ENCODE measurements around the gene KCNIP3. TPM values are rescaled to one million over a fixed set of nuclear protein-coding genes. Genes with fewer than 3 reads are reported as not detected.

KCNIP3 gene
- total RNA-seq, 4 donors from 2014 or later = 0.15 to 7.4 (median 2.3) TPM

DNA sequence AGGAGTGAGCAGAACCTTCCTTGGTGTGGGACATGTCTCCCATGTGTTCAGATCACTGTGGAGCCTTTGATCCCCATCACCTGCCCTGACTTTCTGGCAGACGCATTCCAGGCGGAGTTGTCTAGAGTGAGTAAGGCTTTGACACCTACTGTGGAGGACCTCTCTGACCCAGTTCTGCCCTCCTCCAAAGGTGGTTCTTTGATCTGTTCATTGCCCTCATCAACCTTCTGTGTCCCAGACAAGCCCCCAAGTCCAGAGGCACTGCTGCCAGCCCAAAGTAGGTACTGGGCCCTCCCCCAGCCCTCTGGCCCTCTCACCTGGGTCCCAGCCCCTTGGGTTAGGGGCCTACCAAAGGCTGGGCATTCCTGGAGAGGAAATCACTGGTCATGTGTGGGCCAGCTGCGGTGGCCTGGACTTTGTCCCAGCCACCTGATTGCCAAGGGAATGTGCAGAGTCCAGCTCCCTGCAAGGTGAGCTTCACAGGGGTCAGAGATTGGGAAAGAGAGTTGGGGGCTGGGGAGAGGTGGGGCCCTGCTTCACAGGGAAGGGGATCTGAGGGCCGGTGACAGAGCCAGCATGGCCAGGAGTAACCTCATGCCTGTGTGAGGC is 93.2 kb downstream of the KCNIP3 start:
- Histone ChIP-seq H3K27me3 (peaks cover 0 to 18% (median 0%) of the 10 kb centered on the region in 4 donors), H3K9me3 (no peaks in the 10 kb centered on the region), H3K4me3 (no peak overlapping the region), H3K27ac (no peak overlapping the region), H3K4me1 (peaks cover 0 to 23% (median 0%) of the 10 kb centered on the region in 3 donors), H3K36me3 (no peaks in the 10 kb centered on the region)
- TF ChIP-seq, protein P1, sequence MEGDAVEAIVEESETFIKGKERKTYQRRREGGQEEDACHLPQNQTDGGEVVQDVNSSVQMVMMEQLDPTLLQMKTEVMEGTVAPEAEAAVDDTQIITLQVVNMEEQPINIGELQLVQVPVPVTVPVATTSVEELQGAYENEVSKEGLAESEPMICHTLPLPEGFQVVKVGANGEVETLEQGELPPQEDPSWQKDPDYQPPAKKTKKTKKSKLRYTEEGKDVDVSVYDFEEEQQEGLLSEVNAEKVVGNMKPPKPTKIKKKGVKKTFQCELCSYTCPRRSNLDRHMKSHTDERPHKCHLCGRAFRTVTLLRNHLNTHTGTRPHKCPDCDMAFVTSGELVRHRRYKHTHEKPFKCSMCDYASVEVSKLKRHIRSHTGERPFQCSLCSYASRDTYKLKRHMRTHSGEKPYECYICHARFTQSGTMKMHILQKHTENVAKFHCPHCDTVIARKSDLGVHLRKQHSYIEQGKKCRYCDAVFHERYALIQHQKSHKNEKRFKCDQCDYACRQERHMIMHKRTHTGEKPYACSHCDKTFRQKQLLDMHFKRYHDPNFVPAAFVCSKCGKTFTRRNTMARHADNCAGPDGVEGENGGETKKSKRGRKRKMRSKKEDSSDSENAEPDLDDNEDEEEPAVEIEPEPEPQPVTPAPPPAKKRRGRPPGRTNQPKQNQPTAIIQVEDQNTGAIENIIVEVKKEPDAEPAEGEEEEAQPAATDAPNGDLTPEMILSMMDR (IDR thresholded peaks at IDR 0.05) = no peak
- TF ChIP-seq POLR2A (IDR thresholded peaks at IDR 0.05) = no peak
- no peak for DNase-seq
- intact Hi-C loops (cut with DNase I) = no loop called here
- WGBS, 2 donors = 94% methylated on average over 2 of the region's 4 CpGs; no CpG with 5 or more reads in 1 of the 2 donors

DNA sequence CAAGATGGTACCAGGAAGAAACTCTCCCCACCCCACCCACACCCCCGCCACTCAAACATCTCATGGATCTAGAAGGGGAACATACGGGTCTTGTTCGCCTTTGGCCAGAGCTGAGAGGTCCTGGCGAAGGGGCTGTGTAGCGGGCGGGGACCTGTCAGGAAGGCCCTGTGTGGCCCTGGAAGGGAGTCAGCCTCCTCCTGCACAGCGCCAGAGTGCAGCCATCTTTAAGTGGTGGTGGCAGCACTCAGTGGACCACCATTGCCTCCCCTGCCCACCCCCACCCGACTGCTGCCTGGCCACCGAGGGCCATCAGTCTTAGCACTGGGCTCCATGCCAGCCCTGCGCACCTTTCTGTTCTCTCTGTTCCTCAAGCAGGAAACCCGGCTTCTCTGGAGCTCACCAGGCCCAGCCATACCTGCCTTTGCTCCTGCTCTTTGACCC is 93.8 kb downstream of the KCNIP3 start:
- Histone ChIP-seq H3K36me3 (no peaks in the 10 kb centered on the region), H3K27me3 (peaks cover 0 to 18% (median 0%) of the 10 kb centered on the region in 4 donors), H3K9me3 (no peaks in the 10 kb centered on the region), H3K4me1 (peaks cover 0 to 18% (median 0%) of the 10 kb centered on the region in 3 donors), H3K4me3 (no peak overlapping the region), H3K27ac (no peak overlapping the region)
- no peak for DNase-seq
- 72 to 81% methylated on average over 2 to 5 of the region's 11 CpGs for WGBS, 2 donors
- TF ChIP-seq, protein P1 (IDR thresholded peaks at IDR 0.05) = no peak
- TF ChIP-seq POLR2A (IDR thresholded peaks at IDR 0.05) = no peak
- intact Hi-C loops (cut with DNase I) = no loop called here

DNA sequence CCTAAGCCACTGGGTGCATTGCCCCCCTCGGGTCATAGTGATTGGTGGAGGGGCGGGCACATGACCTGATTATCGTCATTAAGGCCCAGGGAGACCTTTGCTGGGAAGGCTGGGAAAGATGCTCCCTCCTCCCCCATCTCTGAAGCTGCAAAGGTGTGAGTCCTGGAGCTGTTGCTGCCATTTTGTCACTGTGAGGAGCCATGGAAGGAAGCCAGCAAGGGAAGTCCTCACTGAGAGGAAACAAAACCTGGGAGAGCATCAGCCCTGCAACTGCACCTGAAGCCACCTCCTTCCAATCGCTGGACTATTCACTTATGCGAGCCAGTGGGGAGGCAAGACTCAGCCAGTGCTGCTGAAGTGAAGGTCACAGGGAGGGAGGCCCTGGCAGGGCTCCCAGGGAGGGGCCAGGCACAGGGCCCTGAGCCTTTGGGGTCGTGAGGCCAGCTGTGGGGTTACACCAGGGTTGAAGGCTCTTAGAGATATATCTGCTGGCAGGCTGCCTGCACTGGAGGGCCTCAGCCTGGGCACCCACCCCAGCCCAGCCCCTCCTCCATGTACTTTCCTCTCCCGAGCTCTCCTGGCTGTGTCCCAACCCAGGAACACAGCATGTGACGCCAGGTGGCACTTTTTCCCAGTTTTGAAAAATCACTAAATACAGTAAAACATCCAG is 94.6 kb downstream of the KCNIP3 start:
- Histone ChIP-seq H3K4me1 (peaks cover 0 to 9% (median 0%) of the 10 kb centered on the region in 3 donors), H3K9me3 (no peaks in the 10 kb centered on the region), H3K27ac (no peak overlapping the region), H3K27me3 (peaks cover 0 to 18% (median 0%) of the 10 kb centered on the region in 4 donors), H3K4me3 (no peak overlapping the region), H3K36me3 (no peaks in the 10 kb centered on the region)
- intact Hi-C loops (cut with DNase I) = no loop called here
- 59 to 77% methylated on average over 4 to 5 of the region's 8 CpGs for WGBS, 2 donors
- TF ChIP-seq POLR2A (IDR thresholded peaks at IDR 0.05) = no peak
- TF ChIP-seq, protein P1 (IDR thresholded peaks at IDR 0.05) = no peak
- DNase-seq = no peak

DNA sequence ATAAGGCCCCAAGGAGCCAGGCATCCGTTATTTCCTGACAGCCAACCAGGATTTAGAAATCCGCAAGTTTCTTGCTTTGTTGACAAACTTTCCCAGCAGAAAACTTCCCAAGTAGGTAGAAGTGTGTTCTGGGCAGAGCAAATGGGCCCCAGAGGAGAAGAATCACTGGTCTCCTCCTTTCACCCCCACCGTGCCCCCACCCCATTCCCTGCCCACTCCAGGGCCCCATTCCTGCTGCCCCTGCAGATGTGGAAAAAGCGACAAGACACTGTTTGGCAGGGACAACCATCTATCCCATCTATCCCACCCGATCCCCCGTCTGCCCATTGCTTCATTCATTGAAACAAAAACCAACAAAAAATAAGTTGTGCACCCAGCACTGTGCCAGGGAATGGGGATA is 95.2 kb downstream of the KCNIP3 start:
- DNase-seq = no peak
- no peaks in the 10 kb centered on the region for H3K9me3 ChIP-seq
- no peak for TF ChIP-seq POLR2A (IDR thresholded peaks at IDR 0.05)
- TF ChIP-seq, protein P1 (IDR thresholded peaks at IDR 0.05) = no peak
- H3K36me3 ChIP-seq = no peaks in the 10 kb centered on the region
- peaks cover 0 to 8% (median 0%) of the 10 kb centered on the region in 3 donors for H3K4me1 ChIP-seq
- peaks cover 0 to 18% (median 0%) of the 10 kb centered on the region in 4 donors for H3K27me3 ChIP-seq
- intact Hi-C loops (cut with DNase I) = no loop called here
- H3K27ac ChIP-seq = no peak overlapping the region
- no peak overlapping the region for H3K4me3 ChIP-seq
- 88 to 89% methylated on average over 5 of the region's 6 CpGs for WGBS, 2 donors

DNA sequence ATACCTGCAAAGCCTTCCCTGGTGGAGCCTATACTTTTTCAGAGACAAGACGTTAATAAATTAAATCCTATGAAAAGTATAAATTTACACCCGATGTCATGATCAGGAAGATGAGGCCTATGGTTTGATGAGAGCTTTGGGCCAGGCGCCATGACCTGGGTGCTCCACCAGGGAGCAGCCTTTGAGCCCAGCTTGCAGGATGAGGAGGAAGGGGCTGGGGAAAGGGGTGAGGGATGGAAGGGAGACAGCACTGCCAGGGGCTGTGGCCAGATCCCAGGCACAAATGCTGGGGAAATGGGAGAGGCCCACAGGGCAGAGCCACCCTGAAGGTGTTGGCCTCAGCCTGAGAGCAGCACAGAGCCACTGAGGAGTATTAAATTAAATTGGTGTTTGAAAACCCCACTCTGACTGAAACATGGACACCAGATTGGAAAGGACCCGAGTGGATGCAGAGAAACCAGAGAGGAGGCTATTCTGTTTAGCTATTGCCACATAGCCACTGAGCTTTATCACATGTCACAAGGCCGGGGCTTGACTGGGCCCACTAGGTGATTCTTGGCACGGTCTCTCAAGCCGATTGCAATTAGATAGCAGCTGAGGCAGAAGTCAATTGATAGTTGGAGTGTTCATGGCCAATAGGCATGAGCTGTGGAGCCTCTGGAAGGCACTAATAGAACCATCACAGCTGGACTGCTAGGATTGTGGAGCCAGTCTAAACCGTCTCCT is 95.7 kb downstream of the KCNIP3 start:
- intact Hi-C loops (cut with DNase I) = no loop called here

More for the DNA sequence above, 95.7 kb downstream of the KCNIP3 start:
- no peaks in the 10 kb centered on the region for H3K36me3 ChIP-seq
- DNase-seq = no peak
- peaks cover 0 to 8% (median 0%) of the 10 kb centered on the region in 3 donors for H3K4me1 ChIP-seq
- TF ChIP-seq, protein P1 (IDR thresholded peaks at IDR 0.05) = no peak
- TF ChIP-seq POLR2A (IDR thresholded peaks at IDR 0.05) = no peak
- no peak overlapping the region for H3K4me3 ChIP-seq
- 74 to 80% methylated on average over 6 to 7 of the region's 8 CpGs for WGBS, 2 donors
- no peaks in the 10 kb centered on the region for H3K9me3 ChIP-seq
- H3K27me3 ChIP-seq = peaks cover 0 to 18% (median 0%) of the 10 kb centered on the region in 4 donors
- H3K27ac ChIP-seq = no peak overlapping the region

Data from esophagus squamous epithelium (tissue), 5 donors.